ENCODE measurements around the gene ACTN1. TPM values are rescaled to one million over a fixed set of nuclear protein-coding genes. Genes with fewer than 3 reads are reported as not detected.
A peak's percentile ranks its signal among the peaks of the same experiment; 100 is the strongest.

Gene ACTN1
- total RNA-seq, 3 donors from 2014 or later, result 75.0 to 295 (median 290) TPM

DNA sequence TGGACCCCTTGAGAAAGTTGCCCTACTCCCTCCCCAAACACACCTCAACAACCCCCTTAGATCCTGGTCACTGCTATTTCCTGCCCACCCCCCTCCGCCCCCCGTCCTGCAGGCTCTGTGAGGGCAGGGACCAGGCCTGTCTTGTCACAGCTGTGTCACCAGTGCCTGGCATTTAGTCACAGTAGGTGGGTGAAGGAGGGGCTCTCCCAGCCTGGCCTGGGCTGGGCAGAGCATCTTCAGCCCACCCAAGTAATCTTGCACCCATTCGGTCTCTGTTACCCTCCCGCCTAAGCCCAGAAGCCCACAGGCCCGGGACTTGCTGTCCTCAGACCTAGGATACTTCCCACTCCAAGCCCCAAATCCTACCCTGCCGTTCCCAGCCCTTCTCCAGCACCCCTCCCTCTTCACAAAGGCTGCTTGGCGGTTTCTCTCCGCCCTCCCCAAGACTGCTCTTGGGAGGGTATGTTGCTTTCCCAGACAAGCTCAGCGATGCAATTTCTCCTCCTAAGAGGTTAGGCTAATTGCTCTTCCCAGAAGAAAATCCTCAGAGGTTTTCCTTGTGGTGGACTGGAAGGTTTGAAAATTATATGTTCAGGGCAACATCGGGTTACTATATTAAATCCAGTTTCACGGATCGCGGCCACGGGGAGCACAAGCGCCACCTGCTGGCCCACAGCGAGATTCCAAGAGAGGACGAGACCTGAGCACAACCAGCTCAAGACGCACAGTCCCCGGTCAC, 135.5 kb downstream of the ACTN1 start:
- no peaks in the 10 kb centered on the region for H3K27me3 ChIP-seq
- H3K27ac ChIP-seq, result peak overlapping the region; percentile 12 to 13
- no peaks in the 10 kb centered on the region for H3K36me3 ChIP-seq
- DNase-seq (ENCODE audit: low spot score in 2 of 2), result peak; percentile 73 to 86
- intact Hi-C loops (cut with DNase I; ENCODE audit: low total_unique reads), result no loop called here
- H3K9me3 ChIP-seq, result no peaks in the 10 kb centered on the region
- peak overlapping the region; percentile 26 to 52 (median 38) for H3K4me3 ChIP-seq
- H3K4me1 ChIP-seq, result no peaks in the 10 kb centered on the region
- TF ChIP-seq POLR2A (IDR thresholded peaks at IDR 0.05) (no peak), POLR2AphosphoS5 (IDR thresholded peaks at IDR 0.05) (peak in 1 of 3 donors; percentile 51)
- TF ChIP-seq, protein P1, sequence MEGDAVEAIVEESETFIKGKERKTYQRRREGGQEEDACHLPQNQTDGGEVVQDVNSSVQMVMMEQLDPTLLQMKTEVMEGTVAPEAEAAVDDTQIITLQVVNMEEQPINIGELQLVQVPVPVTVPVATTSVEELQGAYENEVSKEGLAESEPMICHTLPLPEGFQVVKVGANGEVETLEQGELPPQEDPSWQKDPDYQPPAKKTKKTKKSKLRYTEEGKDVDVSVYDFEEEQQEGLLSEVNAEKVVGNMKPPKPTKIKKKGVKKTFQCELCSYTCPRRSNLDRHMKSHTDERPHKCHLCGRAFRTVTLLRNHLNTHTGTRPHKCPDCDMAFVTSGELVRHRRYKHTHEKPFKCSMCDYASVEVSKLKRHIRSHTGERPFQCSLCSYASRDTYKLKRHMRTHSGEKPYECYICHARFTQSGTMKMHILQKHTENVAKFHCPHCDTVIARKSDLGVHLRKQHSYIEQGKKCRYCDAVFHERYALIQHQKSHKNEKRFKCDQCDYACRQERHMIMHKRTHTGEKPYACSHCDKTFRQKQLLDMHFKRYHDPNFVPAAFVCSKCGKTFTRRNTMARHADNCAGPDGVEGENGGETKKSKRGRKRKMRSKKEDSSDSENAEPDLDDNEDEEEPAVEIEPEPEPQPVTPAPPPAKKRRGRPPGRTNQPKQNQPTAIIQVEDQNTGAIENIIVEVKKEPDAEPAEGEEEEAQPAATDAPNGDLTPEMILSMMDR (IDR thresholded peaks at IDR 0.05), result peak; percentile 76 to 84 (median 83)

DNA sequence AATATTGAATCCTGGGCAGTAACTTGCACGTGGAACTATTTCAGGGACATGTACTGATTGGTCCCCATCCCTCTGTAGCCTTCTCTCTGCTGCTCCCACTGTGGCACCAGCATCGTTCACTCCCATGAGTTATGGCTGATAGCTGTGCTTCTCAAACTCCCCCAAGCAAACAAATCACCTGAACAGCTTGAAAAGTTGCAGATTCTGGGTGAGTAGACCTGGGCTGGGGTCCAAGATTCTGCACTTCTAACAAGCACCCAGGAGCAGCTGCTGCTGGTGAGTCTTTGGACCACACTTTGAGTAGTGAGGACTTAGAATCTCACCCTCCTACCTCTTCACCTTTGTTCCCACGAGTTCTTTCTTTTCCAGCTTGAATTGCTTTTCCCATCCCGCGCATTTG, 136.8 kb downstream of the ACTN1 start:
- Histone ChIP-seq H3K4me3 (no peak overlapping the region), H3K27ac (no peak overlapping the region), H3K4me1 (no peaks in the 10 kb centered on the region), H3K27me3 (no peaks in the 10 kb centered on the region), H3K9me3 (no peaks in the 10 kb centered on the region), H3K36me3 (no peaks in the 10 kb centered on the region)
- intact Hi-C loops (cut with DNase I; ENCODE audit: low total_unique reads), result no loop called here
- no peak for DNase-seq (ENCODE audit: low spot score in 2 of 2)
- TF ChIP-seq, protein P1 (IDR thresholded peaks at IDR 0.05), result no peak
- TF ChIP-seq POLR2A (IDR thresholded peaks at IDR 0.05) (no peak), POLR2AphosphoS5 (IDR thresholded peaks at IDR 0.05) (no peak)

DNA sequence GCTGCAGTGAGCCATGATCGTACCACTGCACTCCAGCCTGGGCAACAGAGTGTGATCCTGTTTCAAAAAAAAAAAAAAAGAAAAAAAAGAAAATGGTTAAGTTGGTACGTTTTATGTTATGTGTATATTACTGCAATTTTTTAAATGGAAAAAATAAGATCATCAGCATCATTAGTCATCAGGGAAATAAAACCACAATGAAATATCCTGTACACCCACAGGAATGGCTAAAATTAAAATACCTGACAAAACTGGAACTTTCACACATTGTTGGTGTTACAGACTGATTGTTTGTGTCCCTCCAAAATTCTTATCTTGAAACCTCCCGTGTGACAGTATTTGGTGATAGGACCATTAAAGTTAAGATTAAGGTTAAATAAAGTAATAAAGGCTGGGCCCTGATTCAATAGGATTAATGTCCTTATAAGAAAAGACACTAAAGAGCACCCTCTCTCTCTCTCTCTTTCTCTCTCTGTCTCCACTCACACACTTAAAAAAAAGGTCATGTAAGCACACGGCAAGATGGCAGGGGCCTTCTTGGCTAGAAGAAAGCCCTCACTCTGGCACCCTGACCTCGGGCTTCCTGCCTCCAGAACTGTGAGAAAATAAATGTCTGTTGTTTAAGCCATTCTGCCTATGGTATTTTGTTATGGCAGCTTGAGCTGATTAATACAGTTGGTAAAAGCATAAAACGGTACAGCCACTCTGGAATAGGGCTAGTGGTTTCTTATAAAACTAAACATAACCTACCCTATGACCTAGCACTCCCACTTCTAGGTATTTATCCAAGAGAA, 137.9 kb downstream of the ACTN1 start:
- peak overlapping the region in 1 of 2 donors; percentile 22 for H3K27ac ChIP-seq
- DNase-seq (ENCODE audit: low spot score in 2 of 2), result no peak
- H3K36me3 ChIP-seq, result no peaks in the 10 kb centered on the region
- no peaks in the 10 kb centered on the region for H3K9me3 ChIP-seq
- no peaks in the 10 kb centered on the region for H3K4me1 ChIP-seq
- no peaks in the 10 kb centered on the region for H3K27me3 ChIP-seq
- TF ChIP-seq, protein P1 (IDR thresholded peaks at IDR 0.05), result no peak
- no peak for TF ChIP-seq POLR2A (IDR thresholded peaks at IDR 0.05)
- no peak for TF ChIP-seq POLR2AphosphoS5 (IDR thresholded peaks at IDR 0.05)
- intact Hi-C loops (cut with DNase I; ENCODE audit: low total_unique reads), result no loop called here
- no peak overlapping the region for H3K4me3 ChIP-seq

DNA sequence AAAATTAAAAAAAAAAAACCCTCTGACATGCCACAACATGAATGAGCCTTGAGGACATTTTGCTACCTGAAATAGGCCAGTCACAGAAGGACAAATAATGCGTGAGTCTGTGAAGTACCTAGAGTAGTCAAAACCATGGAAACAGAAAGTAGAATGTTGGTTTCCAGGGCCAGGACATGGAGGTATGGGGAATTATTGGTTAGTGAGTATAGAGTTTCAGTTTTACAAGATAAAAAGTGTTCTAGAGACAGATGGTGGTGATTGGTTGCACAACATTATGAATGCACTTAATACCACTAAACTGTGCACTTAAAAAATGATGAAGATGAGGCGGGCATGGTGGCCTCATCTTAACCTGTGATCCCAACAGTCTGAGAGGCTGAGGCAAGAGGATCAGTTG, 138.6 kb downstream of the ACTN1 start:
- intact Hi-C loops (cut with DNase I; ENCODE audit: low total_unique reads), result no loop called here
- no peak overlapping the region for H3K27ac ChIP-seq
- TF ChIP-seq, protein P1 (IDR thresholded peaks at IDR 0.05), result no peak
- TF ChIP-seq POLR2A (IDR thresholded peaks at IDR 0.05), result no peak
- no peak for TF ChIP-seq POLR2AphosphoS5 (IDR thresholded peaks at IDR 0.05)

DNA sequence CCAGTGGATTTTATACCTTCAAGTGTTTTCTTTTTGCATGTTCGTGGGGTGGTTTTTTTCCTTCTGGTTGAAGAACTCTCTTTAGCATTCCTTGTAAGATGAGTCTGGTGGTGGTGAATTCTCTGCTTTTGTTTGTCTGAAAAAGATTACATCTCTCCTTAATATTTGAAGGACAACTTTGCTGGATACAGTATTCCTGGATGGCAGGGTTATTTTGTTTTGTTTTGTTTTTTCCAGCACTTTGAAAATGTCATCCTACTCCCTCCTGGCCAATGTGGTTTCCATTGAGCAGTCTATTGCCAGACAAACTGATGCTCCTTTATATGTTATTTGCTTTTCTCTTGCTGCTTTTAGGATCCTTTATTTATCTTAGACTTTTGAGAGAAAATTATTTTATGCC, 143.0 kb downstream of the ACTN1 start:
- intact Hi-C loops (cut with DNase I; ENCODE audit: low total_unique reads), result no loop called here
- Histone ChIP-seq H3K4me3 (no peak overlapping the region), H3K27me3 (no peaks in the 10 kb centered on the region), H3K27ac (no peak overlapping the region), H3K36me3 (no peaks in the 10 kb centered on the region), H3K9me3 (no peaks in the 10 kb centered on the region), H3K4me1 (no peaks in the 10 kb centered on the region)
- no peak for DNase-seq (ENCODE audit: low spot score in 2 of 2)
- TF ChIP-seq, protein P1 (IDR thresholded peaks at IDR 0.05), result no peak
- TF ChIP-seq POLR2A (IDR thresholded peaks at IDR 0.05) (no peak), POLR2AphosphoS5 (IDR thresholded peaks at IDR 0.05) (no peak)

More for the DNA sequence above, 138.6 kb downstream of the ACTN1 start:
- Histone ChIP-seq H3K9me3 (no peaks in the 10 kb centered on the region), H3K27me3 (no peaks in the 10 kb centered on the region), H3K36me3 (no peaks in the 10 kb centered on the region), H3K4me3 (no peak overlapping the region), H3K4me1 (no peaks in the 10 kb centered on the region)
- no peak for DNase-seq (ENCODE audit: low spot score in 2 of 2)

Data from breast epithelium (tissue), 4 donors.